Adrenal gland (tissue), 12 donors: Measurements from ENCODE around the gene RPGRIP1. TPM values are rescaled to one million over a fixed set of nuclear protein-coding genes. Genes with fewer than 3 reads are reported as not detected.

Experiments used
- DNase-seq, 7 donors: peaks; one replicate each; pipeline ENCODE4 v3.0.0-alpha.2; 2019 to 2020
- H3K27ac ChIP-seq, 5 donors: fragments of 200-600 bp; sonication (generic) in 4 of 5; 1 replicate in 3 of 5; 2 replicates in 2 of 5; pipeline versions ENCODE4 v1.5.1 to v1.8.0; 2016 to 2020; ENCODE audit warnings: mild to moderate bottlenecking in 1 of 5
- H3K27me3 ChIP-seq: fragments of 200-600 bp; 2 replicates; pipeline ENCODE4 v1.8.0; 2021
- H3K36me3 ChIP-seq, 2 donors: fragments of 200-600 bp; replicated peaks in 1 of 2; 1 replicate in 1 of 2; 2 replicates in 1 of 2; pipeline versions ENCODE4 v1.5.1 to v1.8.0; 2018 to 2022
- H3K4me1 ChIP-seq, 2 donors: fragments of 200-600 bp; replicated peaks in 1 of 2; 1 replicate in 1 of 2; 2 replicates in 1 of 2; pipeline versions ENCODE4 v1.5.1 to v1.8.0; 2018 to 2021
- H3K4me3 ChIP-seq, 4 donors: fragments of 200-600 bp; sonication (generic) in 3 of 4; one replicate each; pipeline ENCODE4 v1.5.1; 2016 to 2018
- H3K9me3 ChIP-seq, 3 donors: fragments of 200-600 bp; sonication (generic) in 1 of 3; replicated peaks in 1 of 3; 1 replicate in 2 of 3; 2 replicates in 1 of 3; pipeline versions ENCODE4 v1.5.1 to v1.8.0; 2016 to 2021
- POLR2A ChIP-seq, 2 donors: fragments of 450-650 bp; IDR thresholded peaks; one replicate each; pipeline ENCODE4 v1.6.1; 2017; ENCODE audit warnings: antibody characterized with exemption in 2 of 2, mild to moderate bottlenecking in 2 of 2, moderate library complexity in 1 of 2
- WGBS, 4 donors: extraction: QIAGEN DNeasy Blood & Tissue Kit in 2 of 4; methylation state at CpG; one replicate each; pipeline versions ENCODE4 v1.1.5 to v1.1.7; 2013 to 2017; 5-methylcytosine and 5-hydroxymethylcytosine counted together
- intact Hi-C, 2 donors: fragments of 100-400 bp; cut with DNase I; formaldehyde crosslinking; loops; one replicate each; pipeline versions ENCODE4 v1.14.1 to v1.15.0; 2022 to 2023
- polyA plus RNA-seq, 3 donors: library from polyadenylated mRNA; stranded (reverse); fragments of 200-250 nt in 2 of 3; fragments of 350-450 nt in 1 of 3; fragmentation: Illumina TruSeq in 1 of 3; extraction: RNeasy Lipid Tissue Mini Kit (QIAGEN cat#74804) in 1 of 3; gene quantifications; one replicate each; pipeline ENCODE4 v1.2.3, GENCODE V29; 2013 to 2014
- total RNA-seq, 9 donors: library from RNA; depleted of rRNA in 4 of 9; stranded (reverse); fragments of >200 nt in 4 of 9; fragments of 120-200 nt in 1 of 9; fragmentation: NEBNext Ultra II Directional in 1 of 9; extraction: Animal tissue kit (Norgen Biotek cat#: 25700) in 1 of 9; gene quantifications; one replicate each; pipeline versions ENCODE4 v1.1.0 to v1.2.4, GENCODE V29; 2013 to 2023
- TF ChIP-seq, protein P1 (sequence below), 6 experiments: fragments of 450-650 bp in 4 of 6; fragments of 200-600 bp in 2 of 6; sonication (generic) in 1 of 6; IDR thresholded peaks; 1 replicate in 5 of 6; 2 replicates in 1 of 6; pipeline versions ENCODE4 v1.5.1 to v1.8.0; 2016 to 2021; ENCODE audit warnings: antibody characterized with exemption in 6 of 6, mild to moderate bottlenecking in 2 of 6, moderate library complexity in 1 of 6
- donor health status: healthy with polysubstance abuse.
- donor health status: Bipolar disorder and iron deficiency.
- donor health status: DM: yes; HTN: yes; CAD: no.
- donor health status: DM: no; HTN: no; CAD: no.
- donor health status: DM: no; HTN: no; CAD: no.
- donor health status: DM: yes; HTN: yes; CAD: no.

Gene RPGRIP1
- total and polyA plus RNA-seq, 12 donors, result 0.10 to 1.6 (median 0.29) TPM; not detected in 3

DNA sequence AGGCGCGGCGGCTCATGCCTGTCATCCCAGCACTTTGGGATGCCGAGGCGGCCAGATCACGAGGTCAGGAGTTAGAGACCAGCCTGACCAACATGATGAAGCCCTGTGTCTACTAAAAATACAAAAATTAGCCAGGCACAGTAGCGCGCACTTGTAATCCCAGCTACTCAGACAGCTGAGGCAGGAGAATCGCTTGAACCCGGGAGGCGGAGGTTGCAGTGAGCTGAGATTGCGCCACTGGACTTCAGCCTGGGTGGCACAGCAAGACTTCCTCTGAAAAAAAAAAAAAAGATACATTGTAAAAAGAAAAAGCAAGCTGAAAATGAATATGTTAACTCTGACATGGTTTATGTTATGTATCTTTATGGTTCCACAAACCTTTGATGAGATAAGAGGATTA, 33.6 kb downstream of the RPGRIP1 start:
- TF ChIP-seq, protein P1, sequence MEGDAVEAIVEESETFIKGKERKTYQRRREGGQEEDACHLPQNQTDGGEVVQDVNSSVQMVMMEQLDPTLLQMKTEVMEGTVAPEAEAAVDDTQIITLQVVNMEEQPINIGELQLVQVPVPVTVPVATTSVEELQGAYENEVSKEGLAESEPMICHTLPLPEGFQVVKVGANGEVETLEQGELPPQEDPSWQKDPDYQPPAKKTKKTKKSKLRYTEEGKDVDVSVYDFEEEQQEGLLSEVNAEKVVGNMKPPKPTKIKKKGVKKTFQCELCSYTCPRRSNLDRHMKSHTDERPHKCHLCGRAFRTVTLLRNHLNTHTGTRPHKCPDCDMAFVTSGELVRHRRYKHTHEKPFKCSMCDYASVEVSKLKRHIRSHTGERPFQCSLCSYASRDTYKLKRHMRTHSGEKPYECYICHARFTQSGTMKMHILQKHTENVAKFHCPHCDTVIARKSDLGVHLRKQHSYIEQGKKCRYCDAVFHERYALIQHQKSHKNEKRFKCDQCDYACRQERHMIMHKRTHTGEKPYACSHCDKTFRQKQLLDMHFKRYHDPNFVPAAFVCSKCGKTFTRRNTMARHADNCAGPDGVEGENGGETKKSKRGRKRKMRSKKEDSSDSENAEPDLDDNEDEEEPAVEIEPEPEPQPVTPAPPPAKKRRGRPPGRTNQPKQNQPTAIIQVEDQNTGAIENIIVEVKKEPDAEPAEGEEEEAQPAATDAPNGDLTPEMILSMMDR (IDR thresholded peaks at IDR 0.05), result no peak
- TF ChIP-seq POLR2A (IDR thresholded peaks at IDR 0.05), result no peak
- Histone ChIP-seq H3K27ac (no peak overlapping the region), H3K36me3 (no peaks in the 10 kb centered on the region), H3K4me1 (no peaks in the 10 kb centered on the region), H3K4me3 (no peak overlapping the region), H3K9me3 (no peaks in the 10 kb centered on the region), H3K27me3 (no peaks in the 10 kb centered on the region)
- no peak for DNase-seq
- WGBS, 4 donors, result 78 to 82% (median 80%) methylated on average over 12 of the region's 12 CpGs
- intact Hi-C loops, result no loop called here

DNA sequence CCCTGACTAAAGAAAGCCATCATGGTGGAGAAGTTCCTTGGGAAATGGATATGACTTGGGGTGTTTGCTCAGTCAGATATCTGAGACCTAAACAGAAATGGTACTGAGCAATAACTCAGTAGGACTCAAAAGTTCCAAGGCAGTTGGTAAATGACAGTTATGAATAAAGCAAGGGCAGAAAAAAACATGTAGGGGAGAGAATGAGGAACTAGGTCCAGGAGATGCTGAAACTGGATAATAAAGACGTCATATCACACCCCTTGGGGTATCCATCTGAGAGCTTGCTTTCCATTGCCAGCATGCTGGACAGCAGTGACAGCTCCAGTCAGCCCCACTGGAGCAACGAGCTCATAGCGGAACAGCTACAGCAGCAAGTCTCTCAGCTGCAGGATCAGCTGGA, 37.5 kb downstream of the RPGRIP1 start:
- H3K27me3 ChIP-seq, result no peaks in the 10 kb centered on the region
- no peaks in the 10 kb centered on the region for H3K9me3 ChIP-seq
- no peak overlapping the region for H3K4me3 ChIP-seq
- no peaks in the 10 kb centered on the region for H3K4me1 ChIP-seq
- WGBS, 4 donors, result 33 to 63% (median 52%) methylated on average over 3 of the region's 3 CpGs
- TF ChIP-seq, protein P1 (IDR thresholded peaks at IDR 0.05), result no peak
- DNase-seq, result no peak
- no peaks in the 10 kb centered on the region for H3K36me3 ChIP-seq
- intact Hi-C loops, result no loop called here
- no peak overlapping the region for H3K27ac ChIP-seq

DNA sequence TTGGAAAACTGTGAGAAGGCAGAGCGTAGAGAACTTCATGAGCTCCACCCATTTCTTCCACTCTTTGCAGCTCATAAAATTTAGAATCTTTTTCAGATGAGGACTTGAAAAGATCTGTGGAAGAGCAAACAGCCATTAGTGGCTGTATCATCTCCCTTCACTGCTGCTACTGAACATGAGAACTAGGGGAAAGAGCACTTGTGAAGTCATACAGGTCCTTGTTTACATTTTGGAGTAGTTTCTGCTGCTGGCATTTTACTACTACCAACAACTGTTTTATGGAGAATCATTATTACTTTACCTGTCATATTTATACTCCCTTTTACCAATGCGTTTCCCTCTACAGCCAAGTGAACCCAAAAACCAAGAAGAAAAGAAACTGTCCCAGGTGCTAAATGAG, 41.0 kb downstream of the RPGRIP1 start:
- no peak overlapping the region for H3K4me3 ChIP-seq
- WGBS, 4 donors, result 83 to 96% (median 89%) methylated on average over 2 of the region's 2 CpGs
- DNase-seq, result no peak
- no peaks in the 10 kb centered on the region for H3K27me3 ChIP-seq
- no peaks in the 10 kb centered on the region for H3K4me1 ChIP-seq
- no peaks in the 10 kb centered on the region for H3K9me3 ChIP-seq
- TF ChIP-seq POLR2A (IDR thresholded peaks at IDR 0.05), result no peak
- TF ChIP-seq, protein P1 (IDR thresholded peaks at IDR 0.05), result no peak
- H3K36me3 ChIP-seq, result no peaks in the 10 kb centered on the region
- H3K27ac ChIP-seq, result no peak overlapping the region
- intact Hi-C loops, result no loop called here

DNA sequence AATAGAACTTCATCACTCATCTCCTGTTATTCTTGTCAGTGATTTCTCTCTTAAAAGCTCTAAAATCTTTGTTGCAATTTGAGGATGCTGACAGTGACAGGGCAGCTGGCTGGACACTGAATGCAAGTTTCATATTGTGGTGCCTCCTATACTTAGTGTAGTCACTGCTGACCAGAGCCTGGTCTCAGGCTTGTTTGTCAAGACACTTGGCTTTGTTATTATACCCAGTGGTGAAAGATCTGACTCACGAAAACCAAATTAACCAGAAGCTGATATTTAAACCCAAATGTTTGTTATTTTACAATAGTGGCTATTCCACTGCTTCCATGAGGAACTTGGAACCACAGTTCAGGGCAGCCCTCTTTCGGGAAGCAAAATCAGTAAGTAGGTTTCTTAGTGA, 42.8 kb downstream of the RPGRIP1 start:
- H3K4me1 ChIP-seq, result no peaks in the 10 kb centered on the region
- 47 to 80% (median 63%) methylated on average over 2 of the region's 2 CpGs for WGBS, 4 donors
- DNase-seq, result no peak
- H3K4me3 ChIP-seq, result no peak overlapping the region
- H3K9me3 ChIP-seq, result no peaks in the 10 kb centered on the region
- H3K27me3 ChIP-seq, result no peaks in the 10 kb centered on the region
- TF ChIP-seq, protein P1 (IDR thresholded peaks at IDR 0.05), result no peak
- no peak for TF ChIP-seq POLR2A (IDR thresholded peaks at IDR 0.05)
- H3K27ac ChIP-seq, result no peak overlapping the region
- intact Hi-C loops, result no loop called here
- H3K36me3 ChIP-seq, result no peaks in the 10 kb centered on the region
